HL-60 (cell line): ENCODE data around the gene ADO.

Experiments used
- DNase-seq, 2 experiments: peaks; one replicate each; pipeline ENCODE4 v3.0.0-alpha.2; 2010 to 2020; ENCODE audit warnings: low read depth in 1 of 2, low spot score in 1 of 2
- H3K27ac ChIP-seq: fragments of 250-450 bp; sonication (Bioruptor Pico); replicated peaks from 2 replicates; pipeline ENCODE4 v1.5.1; 2020; ENCODE audit warnings: mild to moderate bottlenecking, moderate library complexity
- H3K27me3 ChIP-seq: fragments of 250-450 bp; sonication (Bioruptor Pico); 2 replicates; pipeline ENCODE4 v1.5.1; 2021; ENCODE audit warnings: mild to moderate bottlenecking, moderate library complexity; ENCODE audit not compliant: insufficient read depth, poor library complexity, severe bottlenecking
- H3K4me3 ChIP-seq: replicated peaks from 2 replicates; pipeline ENCODE4 v1.5.1; 2011; ENCODE audit warnings: mild to moderate bottlenecking, control low read depth, low read length; ENCODE audit not compliant: insufficient read depth
- GABPA ChIP-seq: IDR thresholded peaks from 2 replicates; pipeline ENCODE4 v1.6.1; 2012; ENCODE audit warnings: low read depth
- POLR2AphosphoS5 ChIP-seq: IDR thresholded peaks from 2 replicates; pipeline ENCODE4 v1.6.1; 2012; ENCODE audit warnings: low read depth
- SPI1 ChIP-seq: IDR thresholded peaks from 2 replicates; pipeline ENCODE4 v1.6.1; 2012; ENCODE audit warnings: low read depth, mild to moderate bottlenecking, borderline replicate concordance
- TF ChIP-seq, protein P1 (sequence below): IDR thresholded peaks from 2 replicates; pipeline ENCODE4 v1.6.1; 2012; ENCODE audit warnings: low read depth; ENCODE audit not compliant: insufficient replicate concordance
- TF ChIP-seq, protein P2 (sequence below): IDR thresholded peaks from one replicate; pipeline ENCODE4 v1.5.1; 2011; ENCODE audit warnings: low read length, control low read depth, inconsistent platforms; ENCODE audit not compliant: insufficient read depth

ADO gene

DNA sequence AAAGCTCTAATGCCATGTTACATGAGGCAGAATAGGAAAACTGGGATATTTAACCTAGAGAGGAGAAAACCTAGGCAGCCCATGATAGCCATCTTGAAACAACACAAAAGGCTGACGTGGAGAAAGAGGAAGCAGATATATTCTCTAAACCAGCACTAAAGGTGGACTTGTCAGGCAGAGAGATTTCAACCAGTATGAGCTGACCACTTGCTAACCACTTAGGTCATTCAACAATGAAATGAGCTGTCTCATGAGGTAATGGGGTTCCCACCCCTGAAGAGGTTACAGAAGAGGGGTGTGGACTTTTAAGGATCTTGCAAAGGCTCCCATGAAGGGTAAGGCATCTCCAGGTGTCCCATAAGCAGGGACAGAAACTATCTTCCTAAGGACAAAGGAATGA lies 38.5 kb downstream of the ADO start:
- DNase-seq: no peak
- TF ChIP-seq GABPA (no peak), POLR2AphosphoS5 (no peak), SPI1 (no peak)
- TF ChIP-seq, protein P1, sequence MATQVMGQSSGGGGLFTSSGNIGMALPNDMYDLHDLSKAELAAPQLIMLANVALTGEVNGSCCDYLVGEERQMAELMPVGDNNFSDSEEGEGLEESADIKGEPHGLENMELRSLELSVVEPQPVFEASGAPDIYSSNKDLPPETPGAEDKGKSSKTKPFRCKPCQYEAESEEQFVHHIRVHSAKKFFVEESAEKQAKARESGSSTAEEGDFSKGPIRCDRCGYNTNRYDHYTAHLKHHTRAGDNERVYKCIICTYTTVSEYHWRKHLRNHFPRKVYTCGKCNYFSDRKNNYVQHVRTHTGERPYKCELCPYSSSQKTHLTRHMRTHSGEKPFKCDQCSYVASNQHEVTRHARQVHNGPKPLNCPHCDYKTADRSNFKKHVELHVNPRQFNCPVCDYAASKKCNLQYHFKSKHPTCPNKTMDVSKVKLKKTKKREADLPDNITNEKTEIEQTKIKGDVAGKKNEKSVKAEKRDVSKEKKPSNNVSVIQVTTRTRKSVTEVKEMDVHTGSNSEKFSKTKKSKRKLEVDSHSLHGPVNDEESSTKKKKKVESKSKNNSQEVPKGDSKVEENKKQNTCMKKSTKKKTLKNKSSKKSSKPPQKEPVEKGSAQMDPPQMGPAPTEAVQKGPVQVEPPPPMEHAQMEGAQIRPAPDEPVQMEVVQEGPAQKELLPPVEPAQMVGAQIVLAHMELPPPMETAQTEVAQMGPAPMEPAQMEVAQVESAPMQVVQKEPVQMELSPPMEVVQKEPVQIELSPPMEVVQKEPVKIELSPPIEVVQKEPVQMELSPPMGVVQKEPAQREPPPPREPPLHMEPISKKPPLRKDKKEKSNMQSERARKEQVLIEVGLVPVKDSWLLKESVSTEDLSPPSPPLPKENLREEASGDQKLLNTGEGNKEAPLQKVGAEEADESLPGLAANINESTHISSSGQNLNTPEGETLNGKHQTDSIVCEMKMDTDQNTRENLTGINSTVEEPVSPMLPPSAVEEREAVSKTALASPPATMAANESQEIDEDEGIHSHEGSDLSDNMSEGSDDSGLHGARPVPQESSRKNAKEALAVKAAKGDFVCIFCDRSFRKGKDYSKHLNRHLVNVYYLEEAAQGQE: no peak
- TF ChIP-seq, protein P2, sequence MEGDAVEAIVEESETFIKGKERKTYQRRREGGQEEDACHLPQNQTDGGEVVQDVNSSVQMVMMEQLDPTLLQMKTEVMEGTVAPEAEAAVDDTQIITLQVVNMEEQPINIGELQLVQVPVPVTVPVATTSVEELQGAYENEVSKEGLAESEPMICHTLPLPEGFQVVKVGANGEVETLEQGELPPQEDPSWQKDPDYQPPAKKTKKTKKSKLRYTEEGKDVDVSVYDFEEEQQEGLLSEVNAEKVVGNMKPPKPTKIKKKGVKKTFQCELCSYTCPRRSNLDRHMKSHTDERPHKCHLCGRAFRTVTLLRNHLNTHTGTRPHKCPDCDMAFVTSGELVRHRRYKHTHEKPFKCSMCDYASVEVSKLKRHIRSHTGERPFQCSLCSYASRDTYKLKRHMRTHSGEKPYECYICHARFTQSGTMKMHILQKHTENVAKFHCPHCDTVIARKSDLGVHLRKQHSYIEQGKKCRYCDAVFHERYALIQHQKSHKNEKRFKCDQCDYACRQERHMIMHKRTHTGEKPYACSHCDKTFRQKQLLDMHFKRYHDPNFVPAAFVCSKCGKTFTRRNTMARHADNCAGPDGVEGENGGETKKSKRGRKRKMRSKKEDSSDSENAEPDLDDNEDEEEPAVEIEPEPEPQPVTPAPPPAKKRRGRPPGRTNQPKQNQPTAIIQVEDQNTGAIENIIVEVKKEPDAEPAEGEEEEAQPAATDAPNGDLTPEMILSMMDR: no peak

DNA sequence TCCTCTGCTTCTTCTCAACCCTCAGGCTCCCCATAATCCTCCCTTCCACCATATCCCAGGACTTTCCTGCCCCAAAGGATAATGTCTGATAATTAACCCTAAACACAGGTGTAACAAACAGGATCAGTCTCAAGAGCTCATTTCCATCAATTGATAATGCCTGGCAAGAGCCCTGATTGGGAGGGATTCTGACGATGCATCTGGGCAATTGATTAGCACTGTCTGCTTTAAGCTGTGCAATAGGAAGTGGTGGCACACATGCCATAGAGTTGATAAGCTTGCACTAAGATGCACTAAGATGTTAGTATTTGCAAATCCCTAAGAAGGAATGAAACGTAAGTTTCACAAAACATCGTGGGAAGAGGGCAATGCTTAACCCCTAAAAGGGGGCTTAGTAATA lies 39.1 kb downstream of the ADO start:
- no peak overlapping the region for H3K4me3 ChIP-seq
- no peak overlapping the region for H3K27ac ChIP-seq
- no peak for TF ChIP-seq SPI1
- TF ChIP-seq POLR2AphosphoS5: no peak
- TF ChIP-seq, protein P1: no peak
- no peak for TF ChIP-seq GABPA
- TF ChIP-seq, protein P2: no peak
- DNase-seq: no peak
- H3K27me3 ChIP-seq: no peaks in the 10 kb centered on the region

More for the DNA sequence above, 38.5 kb downstream of the ADO start:
- no peaks in the 10 kb centered on the region for H3K27me3 ChIP-seq
- no peak overlapping the region for H3K27ac ChIP-seq
- no peak overlapping the region for H3K4me3 ChIP-seq

DNA sequence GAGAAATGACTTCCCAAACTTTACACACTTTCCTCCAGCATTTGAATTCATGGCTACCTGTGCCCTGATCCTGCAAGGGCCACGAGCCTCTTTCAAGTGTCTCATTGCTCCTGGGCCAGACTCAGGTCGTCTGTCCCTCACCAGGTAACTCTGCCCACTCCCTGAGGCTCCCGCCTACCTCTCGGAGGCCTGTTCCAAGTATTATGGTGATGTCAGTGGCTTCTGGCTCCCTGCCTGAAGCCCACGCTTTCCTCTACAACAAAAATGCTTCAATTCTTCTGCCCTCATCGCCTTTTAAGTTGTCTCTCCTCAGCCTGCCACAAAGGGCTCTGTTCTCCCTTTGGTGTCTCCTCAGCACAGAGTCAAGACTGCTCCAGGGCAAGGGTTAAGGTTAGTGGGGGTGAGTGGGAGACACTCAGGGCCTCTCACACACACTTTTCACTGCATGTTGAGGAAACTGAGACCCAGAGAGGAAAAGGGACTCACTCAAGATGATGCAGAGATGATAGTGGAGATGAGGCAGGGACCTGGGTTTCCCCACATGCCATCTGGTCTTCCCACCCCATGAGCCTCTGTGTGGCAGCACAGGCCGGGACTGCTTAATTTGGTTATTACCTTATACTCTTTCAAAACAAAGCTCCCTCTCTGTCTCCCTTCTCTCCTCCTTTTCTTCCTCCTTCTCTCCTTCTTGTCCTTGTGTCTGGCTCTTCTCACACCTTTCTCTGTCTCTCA lies 39.9 kb downstream of the ADO start:
- TF ChIP-seq GABPA (no peak), POLR2AphosphoS5 (no peak), SPI1 (no peak)
- TF ChIP-seq, protein P1: no peak
- TF ChIP-seq, protein P2: no peak
- no peak overlapping the region for H3K4me3 ChIP-seq
- no peak for DNase-seq
- no peak overlapping the region for H3K27ac ChIP-seq
- no peaks in the 10 kb centered on the region for H3K27me3 ChIP-seq
